NCI-H128 (cell line): Measurements from ENCODE around the gene FAAP24.
"Not testable (repeated sequence)": the region's sequence is repeated elsewhere in the genome, so short reads cannot be mapped to it uniquely, and the experiment has no call there.

Source experiments
- DNase-seq: peaks from one replicate; lab custom pipeline; 2025; ENCODE audit not compliant: unreplicated experiment; lab: John Stamatoyannopoulos, UW

Gene FAAP24

GRCh38 chr19:32971715-32972540 lies at the start of gene FAAP24, which contains the start of gene CEP89:
Gene FAAP24 (plus strand): TSS chr19:32972242. CDS start chr19:32973197, 955 bp downstream.
Gene CEP89 (minus strand): TSS chr19:32971958. CDS start chr19:32971874, 84 bp downstream.
- DNase-seq, result peak; percentile 99

GRCh38 chr19:32924200-32924599 lies 47.8 kb upstream of the FAAP24 start:
- DNase-seq, result no peak

- DNase-seq, result no peak
Observed at GRCh38 chr19:32928806-32929205, 43.2 kb upstream of the FAAP24 start.

GRCh38 chr19:32930567-32930966 lies 41.5 kb upstream of the FAAP24 start:
- DNase-seq, result no peak

GRCh38 chr19:32933571-32933970 lies 38.5 kb upstream of the FAAP24 start:
- no peak for DNase-seq

GRCh38 chr19:32935629-32936028 lies 36.4 kb upstream of the FAAP24 start:
- no peak for DNase-seq

- no peak for DNase-seq
Observed at GRCh38 chr19:32936065-32936464, 36.0 kb upstream of the FAAP24 start.

GRCh38 chr19:32941273-32941672 lies 30.8 kb upstream of the FAAP24 start:
- DNase-seq, result not testable (repeated sequence)

GRCh38 chr19:32945260-32945659 lies 26.8 kb upstream of the FAAP24 start:
- DNase-seq, result no peak

GRCh38 chr19:32966750-32967149 lies 5.3 kb upstream of the FAAP24 start:
- no peak for DNase-seq

GRCh38 chr19:32969549-32969948 lies 2.5 kb upstream of the FAAP24 start:
- no peak for DNase-seq

- no peak for DNase-seq
Observed at GRCh38 chr19:32971012-32971595, 938 bp upstream of the FAAP24 start.

GRCh38 chr19:32976223-32976805 lies 4.3 kb downstream of the FAAP24 start:
- peak; percentile 8 for DNase-seq

GRCh38 chr19:32977280-32977679 lies 5.2 kb downstream of the FAAP24 start:
- DNase-seq, result no peak

GRCh38 chr19:32977813-32978212 lies 5.8 kb downstream of the FAAP24 start:
- not testable (repeated sequence) for DNase-seq

GRCh38 chr19:32979807-32980206 lies 7.8 kb downstream of the FAAP24 start:
- not testable (repeated sequence) for DNase-seq

GRCh38 chr19:32982488-32982887 lies 10.4 kb downstream of the FAAP24 start:
- not testable (repeated sequence) for DNase-seq

- DNase-seq, result not testable (repeated sequence)
Observed at GRCh38 chr19:32988254-32988653, 16.2 kb downstream of the FAAP24 start.

- DNase-seq, result no peak
Observed at GRCh38 chr19:32988724-32989123, 16.7 kb downstream of the FAAP24 start.

GRCh38 chr19:32995966-32996365 lies 23.9 kb downstream of the FAAP24 start:
- not testable (repeated sequence) for DNase-seq

- DNase-seq, result not testable (repeated sequence)
Observed at GRCh38 chr19:32997061-32997464, 25.0 kb downstream of the FAAP24 start.
